NCI-H526 treated with DMSO at 0.1 percent for 48 hours (cell line): ENCODE results near the gene NKTR.

Source experiments
- DNase-seq: peaks from one replicate; lab custom pipeline; 2025; lab: John Stamatoyannopoulos, UW

The NKTR gene

DNA sequence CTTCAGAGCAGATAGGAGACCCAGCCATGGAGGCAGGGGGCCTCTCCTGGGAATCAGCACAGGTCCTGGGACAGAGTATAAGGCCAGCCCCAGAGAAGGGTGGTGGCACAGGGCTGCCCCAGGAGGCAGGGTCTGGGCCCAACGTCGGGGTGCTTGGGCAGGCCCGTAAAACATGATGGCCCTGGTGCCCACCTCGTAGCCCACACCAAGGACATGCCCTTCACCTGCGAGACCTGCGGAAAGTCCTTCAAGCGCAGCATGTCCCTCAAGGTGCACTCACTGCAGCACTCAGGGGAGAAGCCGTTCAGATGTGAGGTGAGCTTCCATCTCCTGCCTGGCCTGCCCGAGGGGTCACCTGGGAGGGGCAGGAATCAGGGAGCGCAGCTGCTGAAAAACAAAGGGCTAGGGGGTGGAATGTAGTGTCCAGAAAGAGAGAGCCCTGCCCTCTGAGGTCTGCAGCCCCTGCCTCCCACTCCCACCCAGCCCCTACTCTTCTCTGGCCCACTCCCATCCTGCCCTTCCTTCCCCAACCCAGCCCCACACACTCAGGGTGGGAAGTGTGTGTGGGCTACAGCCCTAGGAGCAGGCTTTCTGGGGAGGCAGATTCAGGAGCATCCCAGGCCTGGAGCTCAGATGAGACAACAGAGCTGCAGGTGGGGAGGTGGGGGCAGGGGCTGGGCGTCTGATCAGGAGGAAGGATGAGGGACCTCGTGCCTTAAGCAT lies 62.5 kb downstream of the NKTR start:
- no peak for DNase-seq

GRCh38 chr3:42663581-42664437 lies 63.3 kb downstream of the NKTR start:
- DNase-seq = no peak

- no peak for DNase-seq
These were observed 63.9 kb downstream of the NKTR start for GRCh38 chr3:42664438-42664803.

- no peak for DNase-seq
These were observed 64.8 kb downstream of the NKTR start for GRCh38 chr3:42665050-42665878.

- DNase-seq = no peak
These were observed 65.5 kb downstream of the NKTR start for GRCh38 chr3:42666022-42666421.

DNA sequence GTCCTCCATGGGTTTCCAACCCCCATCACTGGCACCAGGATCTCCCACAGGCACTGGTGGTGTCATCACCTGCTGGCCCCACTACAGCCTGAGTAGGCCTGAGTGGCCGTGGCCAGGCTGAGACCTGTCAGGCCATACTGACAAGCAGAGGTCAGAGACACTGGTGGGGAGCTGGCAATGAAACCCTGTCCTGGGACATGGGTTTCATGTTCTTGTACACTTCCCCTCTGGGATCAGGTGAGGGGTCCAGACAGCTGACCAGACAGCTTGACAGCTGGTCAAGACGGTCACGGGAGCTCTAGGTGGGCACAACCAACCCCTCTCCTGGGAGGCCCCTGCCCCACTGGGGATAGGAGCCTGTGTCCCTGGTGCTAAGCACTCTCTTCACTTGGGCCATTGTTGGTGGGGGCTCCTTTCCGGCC lies 66.1 kb downstream of the NKTR start:
- no peak for DNase-seq

DNA sequence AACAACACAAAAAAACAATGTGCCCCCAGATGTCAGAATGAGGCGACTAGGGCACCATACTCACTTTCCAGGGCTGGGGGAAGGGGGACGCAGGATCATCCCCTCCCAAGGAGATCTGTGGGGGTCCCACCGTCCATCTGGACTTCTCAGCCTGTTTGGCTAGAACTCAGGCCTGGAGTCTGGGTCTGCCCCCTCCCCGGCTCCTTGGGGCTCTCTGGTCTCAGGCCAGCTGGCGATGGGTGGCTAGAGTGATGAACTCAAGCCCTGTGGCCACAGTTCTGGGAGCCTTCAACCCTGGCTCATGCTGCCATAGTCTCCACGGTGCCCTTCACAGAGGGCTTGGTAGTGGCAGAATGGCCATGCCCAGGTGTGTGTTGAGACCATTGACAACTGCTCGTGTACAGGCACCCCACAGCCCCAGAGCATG lies 66.6 kb downstream of the NKTR start:
- DNase-seq = no peak

GRCh38 chr3:42667523-42668412 lies 67.3 kb downstream of the NKTR start:
- no peak for DNase-seq

- no peak for DNase-seq
These were observed 67.9 kb downstream of the NKTR start for GRCh38 chr3:42668413-42668760.

- DNase-seq = no peak
These were observed 68.3 kb downstream of the NKTR start for GRCh38 chr3:42668793-42669217.

DNA sequence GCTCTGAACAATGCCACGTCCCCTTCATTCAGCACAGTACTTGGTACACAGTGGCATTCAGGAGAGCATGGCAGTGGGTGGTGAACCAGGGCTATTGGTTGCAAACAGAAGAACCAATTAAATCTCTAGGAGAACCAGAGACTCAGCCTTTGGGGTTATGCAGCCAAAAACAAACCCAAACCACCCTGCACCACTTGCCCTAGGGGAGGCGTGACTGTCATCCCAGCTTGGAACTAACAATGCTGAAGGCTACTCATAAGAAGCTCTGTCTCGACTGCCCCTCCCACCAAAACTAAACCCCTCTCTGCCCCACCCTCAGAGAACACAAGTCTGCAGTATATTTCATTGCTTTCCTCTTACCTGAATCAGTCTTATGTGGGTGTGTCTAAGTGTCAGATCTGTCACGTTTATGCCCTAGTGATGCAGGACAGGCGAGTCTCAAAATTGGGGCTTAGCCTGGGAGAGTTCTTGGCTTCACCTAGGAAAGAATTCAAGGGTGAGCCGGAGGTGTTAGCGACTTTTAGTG lies 69.6 kb downstream of the NKTR start:
- no peak for DNase-seq

DNA sequence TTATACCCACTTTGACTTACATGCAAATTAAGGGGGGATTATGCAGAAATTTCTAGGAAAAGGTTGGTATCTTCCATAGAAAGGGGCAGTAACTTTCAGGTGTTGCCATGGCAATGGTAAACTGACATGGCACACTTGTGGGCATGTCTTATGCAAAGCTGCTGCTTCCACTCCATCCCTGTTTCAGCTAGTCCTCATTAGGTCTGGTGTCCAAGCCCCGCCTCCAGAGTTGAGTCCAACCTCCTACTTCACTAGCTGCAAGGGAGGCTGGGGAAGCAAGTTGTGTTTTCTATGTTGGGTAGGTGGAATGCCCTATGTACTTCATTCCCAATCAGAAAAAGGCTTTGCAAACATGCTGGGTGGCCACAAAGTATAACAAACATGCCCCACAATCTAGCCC lies 70.2 kb downstream of the NKTR start:
- DNase-seq = no peak

- DNase-seq = no peak
These were observed 72.0 kb downstream of the NKTR start for GRCh38 chr3:42672515-42672914.

DNA sequence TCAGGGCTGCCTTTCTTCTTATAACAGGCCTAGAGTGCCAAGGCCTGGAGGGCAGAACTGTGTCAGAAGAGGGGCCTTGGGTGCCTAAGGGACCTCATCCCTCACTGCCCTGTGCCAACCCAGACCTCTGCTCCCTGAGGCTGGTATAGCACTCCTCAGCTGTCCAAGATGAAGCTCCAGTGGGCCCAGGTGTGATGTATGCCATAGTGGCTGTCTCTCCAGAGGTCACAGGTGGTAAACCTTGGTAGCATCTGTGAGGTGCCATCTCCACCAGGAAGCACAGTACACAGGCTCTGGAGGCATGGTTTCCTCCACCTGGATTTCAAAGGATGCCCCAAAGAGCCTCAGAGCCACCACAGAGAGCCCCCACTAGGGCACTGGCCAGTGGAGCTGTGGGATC lies 72.6 kb downstream of the NKTR start:
- DNase-seq = no peak

DNA sequence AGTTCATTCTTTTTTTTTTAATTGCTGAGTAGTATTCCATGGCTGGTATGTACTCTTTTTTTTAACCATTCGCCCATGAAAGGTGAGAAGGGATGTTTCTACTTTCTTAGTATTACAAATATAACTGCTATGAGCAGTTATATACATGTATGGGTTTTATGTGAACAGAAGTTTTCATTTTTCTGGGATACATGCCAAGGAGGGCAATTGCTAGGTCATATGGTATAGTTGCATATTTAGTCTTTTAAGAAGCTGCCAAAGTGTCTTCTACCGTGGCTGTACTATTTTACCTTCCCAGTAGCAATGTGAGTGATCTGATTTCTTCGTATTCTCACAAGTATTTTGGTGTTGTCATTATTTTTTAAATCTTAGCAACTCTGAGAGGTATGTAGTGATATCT lies 73.7 kb downstream of the NKTR start:
- no peak for DNase-seq

DNA sequence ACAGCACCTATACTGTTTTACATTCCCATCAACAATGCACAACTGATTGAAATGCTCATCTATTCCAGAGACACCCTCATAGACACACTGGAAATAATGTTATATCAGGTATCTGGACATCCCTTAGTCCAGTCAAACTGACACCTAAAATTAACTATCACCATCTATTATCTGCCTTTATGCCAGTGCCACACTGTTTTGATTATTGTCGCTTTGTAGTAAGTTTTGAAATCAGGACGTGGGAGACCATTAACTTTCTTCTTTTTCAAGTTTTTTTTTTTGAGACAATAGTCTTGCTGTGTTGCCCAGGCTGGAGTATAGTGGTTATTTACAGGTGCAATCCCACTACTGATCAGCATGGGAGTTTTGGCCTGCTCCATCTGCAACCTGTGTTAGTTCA lies 75.4 kb downstream of the NKTR start:
- DNase-seq = no peak

GRCh38 chr3:42678447-42678846 lies 78.0 kb downstream of the NKTR start:
- no peak for DNase-seq

DNA sequence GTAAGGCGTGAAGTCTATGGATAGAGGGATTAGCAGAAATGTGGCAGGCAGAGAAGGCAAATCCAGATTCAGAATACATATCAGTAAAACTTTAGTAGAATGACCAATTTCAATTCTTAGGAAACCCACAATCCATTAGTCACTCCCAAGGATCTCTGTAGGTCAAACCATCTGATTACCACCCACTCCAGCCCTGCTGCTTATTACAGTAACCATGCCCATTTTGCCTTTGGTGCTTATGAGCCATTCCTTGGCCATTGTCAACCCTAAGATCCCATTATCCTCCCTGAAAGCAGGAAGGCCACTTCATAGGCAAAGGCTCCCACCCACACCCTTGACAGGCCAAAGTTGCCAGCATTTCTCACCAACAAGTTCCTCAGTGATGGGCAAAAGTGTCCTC lies 79.8 kb downstream of the NKTR start:
- no peak for DNase-seq

GRCh38 chr3:42680806-42681205 lies 80.3 kb downstream of the NKTR start:
- no peak for DNase-seq

DNA sequence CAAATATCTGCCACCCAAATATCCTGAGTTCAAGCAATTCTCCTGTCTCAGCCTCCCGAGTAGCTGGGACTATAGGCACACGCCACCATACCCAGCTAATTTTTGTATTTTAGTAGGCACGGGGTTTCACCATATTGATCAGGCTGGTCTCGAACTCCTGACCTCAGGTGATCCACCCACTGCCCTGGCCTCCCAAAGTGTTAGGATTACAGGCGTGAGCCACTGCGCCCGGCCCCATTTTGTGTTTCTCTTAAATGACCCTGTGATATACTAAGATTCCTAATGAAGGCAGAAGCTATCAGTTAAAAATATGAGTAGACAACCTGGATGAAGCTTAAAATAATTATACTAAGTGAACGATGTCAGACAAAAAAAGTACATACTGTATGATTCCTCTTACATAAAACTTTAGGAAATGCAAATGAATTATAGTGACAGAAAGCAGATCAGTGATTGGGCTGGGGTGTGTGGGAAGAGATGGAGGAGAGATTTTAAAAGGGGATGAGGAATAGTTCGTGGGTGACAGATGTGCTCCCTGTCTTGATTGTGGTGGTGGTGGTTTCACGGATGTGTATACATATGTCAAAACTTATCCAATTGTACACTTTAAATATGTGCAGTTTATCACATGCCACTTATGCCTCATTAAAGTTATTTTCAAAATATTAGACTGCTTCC lies 81.0 kb downstream of the NKTR start:
- no peak for DNase-seq
